Fibroblast of lung (primary cell): Measurements from ENCODE around the gene ESRRA. TPM values are rescaled to one million over a fixed set of nuclear protein-coding genes. Genes with fewer than 3 reads are reported as not detected.

Experiments used
- DNase-seq, 2 donors: peaks; one replicate each; pipeline versions ENCODE4 v3.0.0 to v3.0.0-alpha.2; 2010; ENCODE audit warnings: low read depth in 2 of 2
- H2AFZ ChIP-seq: 2 replicates; pipeline ENCODE4 v1.5.1; 2012; ENCODE audit warnings: low read length, control low read depth, inconsistent platforms
- H3K27ac ChIP-seq: 2 replicates; pipeline ENCODE4 v1.5.1; 2011; ENCODE audit warnings: low read length, control low read depth; ENCODE audit not compliant: insufficient read depth
- H3K27me3 ChIP-seq: 2 replicates; pipeline ENCODE4 v1.5.1; 2011; ENCODE audit warnings: mild to moderate bottlenecking, low read length; ENCODE audit not compliant: control insufficient read depth, insufficient read depth
- H3K36me3 ChIP-seq: 2 replicates; pipeline ENCODE4 v1.5.1; 2011; ENCODE audit warnings: low read length; ENCODE audit not compliant: control insufficient read depth, insufficient read depth
- H3K4me1 ChIP-seq: 2 replicates; pipeline ENCODE4 v1.5.1; 2011; ENCODE audit warnings: low read length; ENCODE audit not compliant: control insufficient read depth, insufficient read depth; ENCODE audit errors: extremely low read depth
- H3K4me2 ChIP-seq: 2 replicates; pipeline ENCODE4 v1.5.1; 2011; ENCODE audit warnings: low read length, control low read depth; ENCODE audit not compliant: insufficient read depth; ENCODE audit errors: extremely low read depth
- H3K4me3 ChIP-seq, 4 experiments: fragments of 200-600 bp in 1 of 4; sonication (generic) in 1 of 4; replicated peaks in 1 of 4; 2 replicates each; pipeline ENCODE4 v1.5.1; 2011 to 2016; ENCODE audit warnings: low read length in 4 of 4, low read depth in 3 of 4, mild to moderate bottlenecking in 3 of 4, control low read depth in 2 of 4, inconsistent platforms in 1 of 4, mixed read lengths in 1 of 4; ENCODE audit not compliant: insufficient read depth in 1 of 4; ENCODE audit errors: control extremely low read depth in 1 of 4
- H3K79me2 ChIP-seq: 2 replicates; pipeline ENCODE4 v1.5.1; 2012; ENCODE audit warnings: mild to moderate bottlenecking, low read length, inconsistent platforms; ENCODE audit not compliant: control insufficient read depth, insufficient read depth
- H3K9ac ChIP-seq: 2 replicates; pipeline ENCODE4 v1.5.1; 2011; ENCODE audit warnings: mild to moderate bottlenecking, low read length, control low read depth; ENCODE audit not compliant: insufficient read depth
- H3K9me3 ChIP-seq: 2 replicates; pipeline ENCODE4 v1.5.1; 2012; ENCODE audit warnings: low read depth, low read length; ENCODE audit not compliant: control insufficient read depth, insufficient read depth
- H4K20me1 ChIP-seq: 2 replicates; pipeline ENCODE4 v1.5.1; 2011; ENCODE audit warnings: low read length; ENCODE audit not compliant: control insufficient read depth, insufficient read depth; ENCODE audit errors: extremely low read depth
- EZH2 ChIP-seq: IDR thresholded peaks from 2 replicates; pipeline ENCODE4 v1.5.1; 2012; ENCODE audit warnings: low read length, control low read depth, mild to moderate bottlenecking; ENCODE audit errors: missing control alignments
- polyA plus RNA-seq, 2 donors: library from polyadenylated mRNA; depleted of rRNA in 1 of 2; stranded (reverse) in 1 of 2; unstranded in 1 of 2; fragments of >200 nt; gene quantifications; 2 replicates each; pipeline ENCODE4 v1.2.1, GENCODE V29; 2011 to 2012; ENCODE audit warnings: missing spikeins in 1 of 2
- total RNA-seq: library from RNA; depleted of rRNA; stranded (reverse); fragments of >200 nt; gene quantifications from 2 replicates; pipeline ENCODE4 v1.2.1, GENCODE V29; 2014
- TF ChIP-seq, protein P1 (sequence below), 2 donors: IDR thresholded peaks in 1 of 2; conservative IDR thresholded peaks in 1 of 2; 1 replicate in 1 of 2; 2 replicates in 1 of 2; pipeline ENCODE4 v1.5.1; 2011 to 2012; ENCODE audit warnings: low read length in 2 of 2, control low read depth in 1 of 2, inconsistent platforms in 1 of 2, low read depth in 1 of 2, mild to moderate bottlenecking in 1 of 2

Gene ESRRA
- total and polyA plus RNA-seq, 2 donors (not counting 1 experiment from before 2014, with no cell fraction given): 6.7 to 32.5 TPM

DNA sequence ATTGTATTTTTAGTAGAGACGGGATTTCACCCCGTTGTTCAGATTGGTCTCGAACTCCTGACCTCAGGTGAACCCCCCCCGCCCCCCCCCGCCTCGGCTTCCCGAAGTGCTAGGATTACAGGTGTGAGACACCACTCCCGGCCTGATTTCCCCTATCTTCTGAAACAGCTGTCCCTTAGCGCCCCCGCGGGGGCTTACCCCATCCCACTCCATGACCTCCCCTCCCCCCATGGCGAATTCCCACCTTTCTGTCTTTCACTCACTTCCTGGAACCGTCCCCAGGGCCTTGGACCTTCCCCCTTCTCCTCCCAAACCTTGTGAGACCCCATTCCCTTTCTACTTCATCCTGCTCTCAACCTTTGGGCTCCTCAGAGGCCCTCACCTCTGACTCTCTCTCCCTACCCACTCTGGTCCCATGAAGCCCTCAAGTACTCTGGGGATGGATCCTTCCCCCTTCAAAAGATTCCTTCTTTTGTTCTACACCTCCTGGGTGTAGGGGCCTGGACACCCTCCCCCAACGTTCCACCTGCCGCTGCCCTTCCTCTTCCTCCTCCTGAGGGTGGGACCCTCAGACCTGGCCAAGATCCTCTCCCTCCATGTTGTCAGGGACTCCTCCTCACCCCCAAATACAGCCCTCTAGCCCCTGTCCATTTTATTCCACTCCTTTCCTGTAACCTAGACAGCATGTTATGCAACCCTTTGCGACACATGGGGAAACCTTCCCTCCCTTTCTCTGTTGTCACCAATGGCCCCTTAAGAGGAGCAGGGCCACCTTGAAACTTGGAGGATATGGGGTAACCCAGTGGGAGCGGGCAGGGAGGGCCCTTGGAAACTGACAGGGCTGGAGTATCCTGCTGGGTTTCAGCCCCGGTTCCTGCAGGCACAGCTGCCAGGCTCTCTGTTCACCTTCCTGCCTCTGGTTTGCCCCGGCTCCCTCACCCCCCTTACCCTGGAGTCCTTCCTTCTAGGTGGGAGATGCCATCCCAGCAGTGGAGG, 13.7 kb downstream of the ESRRA start:
- H2AFZ ChIP-seq: no peak overlapping the region
- H4K20me1 ChIP-seq: no peaks in the 10 kb centered on the region
- H3K79me2 ChIP-seq: peaks cover 13% of the 10 kb centered on the region
- DNase-seq: no peak
- H3K4me1 ChIP-seq: no peaks in the 10 kb centered on the region
- no peaks in the 10 kb centered on the region for H3K9me3 ChIP-seq
- H3K4me3 ChIP-seq: peak overlapping the region; percentile 73 to 97 (median 76)
- H3K9ac ChIP-seq: peak overlapping the region; percentile 92
- TF ChIP-seq EZH2: no peak
- TF ChIP-seq, protein P1, sequence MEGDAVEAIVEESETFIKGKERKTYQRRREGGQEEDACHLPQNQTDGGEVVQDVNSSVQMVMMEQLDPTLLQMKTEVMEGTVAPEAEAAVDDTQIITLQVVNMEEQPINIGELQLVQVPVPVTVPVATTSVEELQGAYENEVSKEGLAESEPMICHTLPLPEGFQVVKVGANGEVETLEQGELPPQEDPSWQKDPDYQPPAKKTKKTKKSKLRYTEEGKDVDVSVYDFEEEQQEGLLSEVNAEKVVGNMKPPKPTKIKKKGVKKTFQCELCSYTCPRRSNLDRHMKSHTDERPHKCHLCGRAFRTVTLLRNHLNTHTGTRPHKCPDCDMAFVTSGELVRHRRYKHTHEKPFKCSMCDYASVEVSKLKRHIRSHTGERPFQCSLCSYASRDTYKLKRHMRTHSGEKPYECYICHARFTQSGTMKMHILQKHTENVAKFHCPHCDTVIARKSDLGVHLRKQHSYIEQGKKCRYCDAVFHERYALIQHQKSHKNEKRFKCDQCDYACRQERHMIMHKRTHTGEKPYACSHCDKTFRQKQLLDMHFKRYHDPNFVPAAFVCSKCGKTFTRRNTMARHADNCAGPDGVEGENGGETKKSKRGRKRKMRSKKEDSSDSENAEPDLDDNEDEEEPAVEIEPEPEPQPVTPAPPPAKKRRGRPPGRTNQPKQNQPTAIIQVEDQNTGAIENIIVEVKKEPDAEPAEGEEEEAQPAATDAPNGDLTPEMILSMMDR (conservative IDR thresholded peaks at IDR 0.05 in 1 of 2, IDR thresholded peaks at IDR 0.05 in 1 of 2; ENCODE audit: low read depth in 1 of 2, low read length in 2 of 2): no peak
- H3K4me2 ChIP-seq: peak overlapping the region; percentile 93
- peaks cover 14% of the 10 kb centered on the region for H3K36me3 ChIP-seq
- no peak overlapping the region for H3K27ac ChIP-seq
- H3K27me3 ChIP-seq: no peaks in the 10 kb centered on the region

DNA sequence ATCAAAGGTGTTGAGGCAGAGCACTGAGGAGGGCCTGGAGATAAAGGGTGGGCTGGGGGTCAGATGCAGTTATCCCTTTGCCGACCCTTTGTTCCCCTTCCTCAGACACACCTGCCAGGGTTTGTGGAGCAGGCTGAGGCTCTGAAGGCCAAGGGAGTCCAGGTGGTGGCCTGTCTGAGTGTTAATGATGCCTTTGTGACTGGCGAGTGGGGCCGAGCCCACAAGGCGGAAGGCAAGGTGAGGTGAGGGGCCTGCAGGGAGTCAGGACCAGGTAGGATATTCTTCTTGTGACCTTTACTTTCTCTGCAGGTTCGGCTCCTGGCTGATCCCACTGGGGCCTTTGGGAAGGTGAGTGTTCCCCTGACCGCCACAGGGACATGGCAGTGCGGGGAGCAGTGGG, 15.2 kb downstream of the ESRRA start:
- TF ChIP-seq, protein P1 (conservative IDR thresholded peaks at IDR 0.05 in 1 of 2, IDR thresholded peaks at IDR 0.05 in 1 of 2; ENCODE audit: low read depth in 1 of 2, low read length in 2 of 2): no peak
- no peak for TF ChIP-seq EZH2
- no peaks in the 10 kb centered on the region for H3K4me1 ChIP-seq
- peaks cover 5% of the 10 kb centered on the region for H3K36me3 ChIP-seq
- H2AFZ ChIP-seq: no peak overlapping the region
- H3K27ac ChIP-seq: no peak overlapping the region
- H3K4me3 ChIP-seq: no peak overlapping the region
- H3K9me3 ChIP-seq: no peaks in the 10 kb centered on the region
- no peaks in the 10 kb centered on the region for H4K20me1 ChIP-seq
- no peak overlapping the region for H3K4me2 ChIP-seq
- peaks cover 13% of the 10 kb centered on the region for H3K79me2 ChIP-seq
- no peak overlapping the region for H3K9ac ChIP-seq
- no peak for DNase-seq
- H3K27me3 ChIP-seq: no peaks in the 10 kb centered on the region

DNA sequence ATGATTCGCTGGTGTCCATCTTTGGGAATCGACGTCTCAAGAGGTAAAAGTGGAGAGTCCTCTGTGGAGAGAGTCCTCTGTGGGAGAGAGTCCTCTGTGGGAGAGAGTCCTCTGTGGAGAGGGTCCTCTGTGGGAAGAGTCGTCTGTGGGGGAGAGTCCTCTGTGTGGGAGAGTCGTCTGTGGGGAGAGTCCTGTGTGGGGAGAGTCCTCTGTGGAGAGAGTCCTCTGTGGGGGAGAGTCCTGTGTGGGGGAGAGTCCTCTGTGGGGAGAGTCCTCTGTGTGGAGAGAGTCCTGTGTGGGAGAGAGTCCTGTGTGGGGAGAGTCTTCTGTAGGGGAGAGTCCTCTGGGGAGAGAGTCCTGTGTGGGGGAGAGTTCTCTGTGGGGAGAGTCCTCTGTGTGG, 15.7 kb downstream of the ESRRA start:
- H3K36me3 ChIP-seq: peaks cover 5% of the 10 kb centered on the region
- peaks cover 12% of the 10 kb centered on the region for H3K79me2 ChIP-seq
- H3K4me2 ChIP-seq: no peak overlapping the region
- no peak for DNase-seq
- no peak overlapping the region for H2AFZ ChIP-seq
- H3K27me3 ChIP-seq: no peaks in the 10 kb centered on the region
- H3K4me3 ChIP-seq: no peak overlapping the region
- H3K4me1 ChIP-seq: no peaks in the 10 kb centered on the region
- H3K9me3 ChIP-seq: no peaks in the 10 kb centered on the region
- H3K27ac ChIP-seq: no peak overlapping the region
- no peaks in the 10 kb centered on the region for H4K20me1 ChIP-seq
- no peak overlapping the region for H3K9ac ChIP-seq
- no peak for TF ChIP-seq EZH2
- TF ChIP-seq, protein P1 (conservative IDR thresholded peaks at IDR 0.05 in 1 of 2, IDR thresholded peaks at IDR 0.05 in 1 of 2; ENCODE audit: low read depth in 1 of 2, low read length in 2 of 2): no peak
